Spinal cord (tissue), 10 donors: Measurements from ENCODE around the gene SLC25A13. TPM values are rescaled to one million over a fixed set of nuclear protein-coding genes. Genes with fewer than 3 reads are reported as not detected.

Source experiments
- DNase-seq, 6 donors: peaks; one replicate each; pipeline versions ENCODE4 v3.0.0 to v3.0.0-alpha.2; 2013 to 2015; ENCODE audit warnings: low spot score in 6 of 6, low read depth in 4 of 6
- H3K27ac ChIP-seq: one replicate; pipeline ENCODE4 v1.5.1; 2013; ENCODE audit warnings: low read depth, low read length, control low read depth
- H3K27me3 ChIP-seq: one replicate; pipeline ENCODE4 v1.6.1; 2013; ENCODE audit warnings: low read length; ENCODE audit not compliant: control insufficient read depth, insufficient read depth
- H3K36me3 ChIP-seq: one replicate; pipeline ENCODE4 v1.6.1; 2013; ENCODE audit warnings: low read length; ENCODE audit not compliant: control insufficient read depth, insufficient read depth
- H3K4me1 ChIP-seq: one replicate; pipeline ENCODE4 v1.6.1; 2013; ENCODE audit warnings: low read length; ENCODE audit not compliant: control insufficient read depth, insufficient read depth
- H3K4me3 ChIP-seq: one replicate; pipeline ENCODE4 v1.5.1; 2013; ENCODE audit warnings: low read depth, low read length, control low read depth
- H3K9me3 ChIP-seq: one replicate; pipeline ENCODE4 v1.6.1; 2013; ENCODE audit warnings: low read length; ENCODE audit not compliant: control insufficient read depth, insufficient read depth
- WGBS: methylation state at CpG from one replicate; pipeline ENCODE4 v1.1.5; 2013; ENCODE audit warnings: missing lambda C conversion rate; ENCODE audit not compliant: insufficient coverage; 5-methylcytosine and 5-hydroxymethylcytosine counted together
- polyA plus RNA-seq, 2 donors: library from polyadenylated mRNA; unstranded; fragments of 120-200 nt; gene quantifications; one replicate each; pipeline ENCODE4 v1.2.1, GENCODE V29; 2013; ENCODE audit not compliant: insufficient read length in 2 of 2
- total RNA-seq, 2 donors: library from RNA; depleted of rRNA in 1 of 2; stranded (reverse); fragments of 120-200 nt in 1 of 2; fragments of >200 nt in 1 of 2; gene quantifications; one replicate each; pipeline versions ENCODE4 v1.2.3 to v1.2.4, GENCODE V29; 2013 to 2014
- donor health status: healthy.

Gene SLC25A13
- total and polyA plus RNA-seq, 4 donors, result 24.9 to 34.7 (median 31.4) TPM

GRCh38 chr7:96285579-96285978 lies 36.3 kb downstream of the SLC25A13 start:
- H3K27ac ChIP-seq, result no peak overlapping the region
- no peak for DNase-seq
- H3K9me3 ChIP-seq, result peaks cover 2% of the 10 kb centered on the region
- no peak overlapping the region for H3K4me3 ChIP-seq
- 80% methylated on average over 3 of the region's 3 CpGs for WGBS
- no peaks in the 10 kb centered on the region for H3K36me3 ChIP-seq
- H3K4me1 ChIP-seq, result no peaks in the 10 kb centered on the region
- H3K27me3 ChIP-seq, result no peaks in the 10 kb centered on the region

- 86% methylated on average over 3 of the region's 3 CpGs for WGBS
- Histone ChIP-seq H3K36me3 (no peaks in the 10 kb centered on the region), H3K9me3 (peaks cover 2% of the 10 kb centered on the region), H3K4me1 (no peaks in the 10 kb centered on the region), H3K27ac (no peak overlapping the region), H3K4me3 (no peak overlapping the region), H3K27me3 (no peaks in the 10 kb centered on the region)
- DNase-seq, result no peak
Observed at GRCh38 chr7:96284835-96285234, 37.1 kb downstream of the SLC25A13 start.

- no peak overlapping the region for H3K27ac ChIP-seq
- H3K36me3 ChIP-seq, result no peaks in the 10 kb centered on the region
- H3K4me3 ChIP-seq, result no peak overlapping the region
- no peaks in the 10 kb centered on the region for H3K27me3 ChIP-seq
- DNase-seq, result no peak
- no peaks in the 10 kb centered on the region for H3K4me1 ChIP-seq
- no CpG with 5 or more reads among the region's 2 CpGs for WGBS
- H3K9me3 ChIP-seq, result peaks cover 2% of the 10 kb centered on the region
Observed at GRCh38 chr7:96284240-96284639, 37.7 kb downstream of the SLC25A13 start.

GRCh38 chr7:96282835-96283234 lies 39.1 kb downstream of the SLC25A13 start:
- no peak for DNase-seq
- Histone ChIP-seq H3K9me3 (no peaks in the 10 kb centered on the region), H3K4me3 (no peak overlapping the region), H3K4me1 (no peaks in the 10 kb centered on the region), H3K27ac (no peak overlapping the region), H3K36me3 (no peaks in the 10 kb centered on the region), H3K27me3 (no peaks in the 10 kb centered on the region)
- WGBS, result no CpG with 5 or more reads among the region's 1 CpG

GRCh38 chr7:96277921-96278320 lies 44.0 kb downstream of the SLC25A13 start:
- H3K27ac ChIP-seq, result no peak overlapping the region
- no peaks in the 10 kb centered on the region for H3K27me3 ChIP-seq
- WGBS, result 90% methylated on average over 4 of the region's 4 CpGs
- no peaks in the 10 kb centered on the region for H3K4me1 ChIP-seq
- no peak overlapping the region for H3K4me3 ChIP-seq
- DNase-seq, result no peak
- no peaks in the 10 kb centered on the region for H3K36me3 ChIP-seq
- H3K9me3 ChIP-seq, result no peaks in the 10 kb centered on the region

GRCh38 chr7:96276019-96276418 lies 45.9 kb downstream of the SLC25A13 start:
- no peak overlapping the region for H3K27ac ChIP-seq
- no peak for DNase-seq
- no peaks in the 10 kb centered on the region for H3K9me3 ChIP-seq
- H3K27me3 ChIP-seq, result no peaks in the 10 kb centered on the region
- WGBS, result 100% methylated on average over 1 of the region's 2 CpGs
- H3K4me3 ChIP-seq, result no peak overlapping the region
- no peaks in the 10 kb centered on the region for H3K4me1 ChIP-seq
- H3K36me3 ChIP-seq, result no peaks in the 10 kb centered on the region

GRCh38 chr7:96273716-96274115 lies 48.2 kb downstream of the SLC25A13 start:
- Histone ChIP-seq H3K9me3 (no peaks in the 10 kb centered on the region), H3K36me3 (no peaks in the 10 kb centered on the region), H3K27me3 (no peaks in the 10 kb centered on the region), H3K4me3 (no peak overlapping the region), H3K27ac (no peak overlapping the region), H3K4me1 (no peaks in the 10 kb centered on the region)
- WGBS, result no CpG with 5 or more reads among the region's 1 CpG
- DNase-seq, result no peak

- 96% methylated on average over 4 of the region's 5 CpGs for WGBS
- no peaks in the 10 kb centered on the region for H3K27me3 ChIP-seq
- no peaks in the 10 kb centered on the region for H3K36me3 ChIP-seq
- H3K4me3 ChIP-seq, result no peak overlapping the region
- no peak overlapping the region for H3K27ac ChIP-seq
- no peaks in the 10 kb centered on the region for H3K4me1 ChIP-seq
- DNase-seq, result no peak
- H3K9me3 ChIP-seq, result no peaks in the 10 kb centered on the region
Observed at GRCh38 chr7:96269246-96269994, 52.5 kb downstream of the SLC25A13 start.

GRCh38 chr7:96266580-96266979 lies 55.3 kb downstream of the SLC25A13 start:
- DNase-seq, result no peak
- no peaks in the 10 kb centered on the region for H3K36me3 ChIP-seq
- H3K9me3 ChIP-seq, result no peaks in the 10 kb centered on the region
- H3K4me3 ChIP-seq, result no peak overlapping the region
- H3K27me3 ChIP-seq, result no peaks in the 10 kb centered on the region
- no peaks in the 10 kb centered on the region for H3K4me1 ChIP-seq
- WGBS, result no CpG with 5 or more reads among the region's 1 CpG
- no peak overlapping the region for H3K27ac ChIP-seq

- Histone ChIP-seq H3K27ac (no peak overlapping the region), H3K27me3 (no peaks in the 10 kb centered on the region), H3K4me3 (no peak overlapping the region), H3K9me3 (no peaks in the 10 kb centered on the region), H3K36me3 (no peaks in the 10 kb centered on the region), H3K4me1 (no peaks in the 10 kb centered on the region)
- no CpG with 5 or more reads among the region's 1 CpG for WGBS
- DNase-seq, result no peak
Observed at GRCh38 chr7:96266015-96266414, 55.9 kb downstream of the SLC25A13 start.
